Esophagus squamous epithelium (tissue), 4 donors: ENCODE measurements around the gene BIRC5.

Source experiments
- CTCF ChIP-seq, 6 experiments: fragments of 450-650 bp in 4 of 6; fragments of 200-600 bp in 2 of 6; sonication (generic) in 2 of 6; IDR thresholded peaks; one replicate each; pipeline ENCODE4 v1.5.1; 2016 to 2019; ENCODE audit warnings: antibody characterized with exemption in 6 of 6, mild to moderate bottlenecking in 4 of 6, moderate library complexity in 4 of 6
- POLR2A ChIP-seq, 4 donors: fragments of 450-650 bp; IDR thresholded peaks; one replicate each; pipeline ENCODE4 v1.6.1; 2017; ENCODE audit warnings: antibody characterized with exemption in 4 of 4, mild to moderate bottlenecking in 4 of 4, moderate library complexity in 3 of 4

GRCh38 chr17:78242024-78242742 is 28.1 kb downstream of the BIRC5 start:
- TF ChIP-seq CTCF (IDR thresholded peaks at IDR 0.05) (no peak), POLR2A (IDR thresholded peaks at IDR 0.05) (no peak)
